ENCODE results near the gene GPAT2.
"Not testable (repeated sequence)": the region's sequence is repeated elsewhere in the genome, so short reads cannot be mapped to it uniquely, and the experiment has no call there.

GPAT2 gene

GRCh38 chr2:96075199-96075771, 40.6 kb upstream of the GPAT2 start:
- H3K27me3 ChIP-seq (replicated peaks; ENCODE audit: control insufficient read depth, insufficient read depth, low read length), result no peaks in the 10 kb centered on the region
- TF ChIP-seq CTCF (IDR thresholded peaks at IDR 0.05; ENCODE audit: insufficient read depth, low read length, poor library complexity, severe bottlenecking), result no peak
- no peak overlapping the region for H3K4me3 ChIP-seq (replicated peaks; ENCODE audit: low read depth, low read length)
- no peak for DNase-seq (ENCODE audit: extremely low read depth, insufficient read length)
- no peaks in the 10 kb centered on the region for H3K36me3 ChIP-seq (ENCODE audit: control insufficient read depth, insufficient read depth, low read length)

- Histone ChIP-seq H3K36me3 (ENCODE audit: control insufficient read depth, insufficient read depth, low read length) (no peaks in the 10 kb centered on the region), H3K4me3 (replicated peaks; ENCODE audit: low read depth, low read length) (no peak overlapping the region)
Observed at GRCh38 chr2:96074156-96074555, 39.4 kb upstream of the GPAT2 start.

GRCh38 chr2:96073170-96073775, 38.6 kb upstream of the GPAT2 start:
- H3K27me3 ChIP-seq (replicated peaks; ENCODE audit: control insufficient read depth, insufficient read depth, low read length), result no peaks in the 10 kb centered on the region
- H3K4me3 ChIP-seq (replicated peaks; ENCODE audit: low read depth, low read length), result no peak overlapping the region
- no peak for TF ChIP-seq CTCF (IDR thresholded peaks at IDR 0.05; ENCODE audit: insufficient read depth, low read length, poor library complexity, severe bottlenecking)
- DNase-seq (ENCODE audit: extremely low read depth, insufficient read length), result no peak
- H3K36me3 ChIP-seq (ENCODE audit: control insufficient read depth, insufficient read depth, low read length), result no peaks in the 10 kb centered on the region

More at GRCh38 chr2:96074156-96074555, 39.4 kb upstream of the GPAT2 start:
- H3K27me3 ChIP-seq (replicated peaks; ENCODE audit: control insufficient read depth, insufficient read depth, low read length), result no peaks in the 10 kb centered on the region
- no peak for TF ChIP-seq CTCF (IDR thresholded peaks at IDR 0.05; ENCODE audit: insufficient read depth, low read length, poor library complexity, severe bottlenecking)
- DNase-seq (ENCODE audit: extremely low read depth, insufficient read length), result no peak

- no peak overlapping the region for H3K4me3 ChIP-seq (replicated peaks; ENCODE audit: low read depth, low read length)
- DNase-seq (ENCODE audit: extremely low read depth, insufficient read length), result no peak
- TF ChIP-seq CTCF (IDR thresholded peaks at IDR 0.05; ENCODE audit: insufficient read depth, low read length, poor library complexity, severe bottlenecking), result no peak
- no peaks in the 10 kb centered on the region for H3K36me3 ChIP-seq (ENCODE audit: control insufficient read depth, insufficient read depth, low read length)
- H3K27me3 ChIP-seq (replicated peaks; ENCODE audit: control insufficient read depth, insufficient read depth, low read length), result no peaks in the 10 kb centered on the region
Observed at GRCh38 chr2:96072746-96073145, 38.0 kb upstream of the GPAT2 start.

GRCh38 chr2:96071977-96072491, 37.3 kb upstream of the GPAT2 start:
- H3K36me3 ChIP-seq (ENCODE audit: control insufficient read depth, insufficient read depth, low read length); H3K4me3 ChIP-seq (replicated peaks; ENCODE audit: low read depth, low read length); H3K27me3 ChIP-seq (replicated peaks; ENCODE audit: control insufficient read depth, insufficient read depth, low read length); DNase-seq (ENCODE audit: extremely low read depth, insufficient read length): not testable (repeated sequence)

- not testable (repeated sequence) for DNase-seq (ENCODE audit: extremely low read depth, insufficient read length); H3K4me3 ChIP-seq (replicated peaks; ENCODE audit: low read depth, low read length)
Observed at GRCh38 chr2:96071087-96071976, 36.6 kb upstream of the GPAT2 start.

GRCh38 chr2:96070351-96070750, 35.6 kb upstream of the GPAT2 start:
- H3K27me3 ChIP-seq (replicated peaks; ENCODE audit: control insufficient read depth, insufficient read depth, low read length); DNase-seq (ENCODE audit: extremely low read depth, insufficient read length); H3K4me3 ChIP-seq (replicated peaks; ENCODE audit: low read depth, low read length); H3K36me3 ChIP-seq (ENCODE audit: control insufficient read depth, insufficient read depth, low read length): not testable (repeated sequence)

More at GRCh38 chr2:96071087-96071976, 36.6 kb upstream of the GPAT2 start:
- H3K27me3 ChIP-seq (replicated peaks; ENCODE audit: control insufficient read depth, insufficient read depth, low read length); H3K36me3 ChIP-seq (ENCODE audit: control insufficient read depth, insufficient read depth, low read length): not testable (repeated sequence)

GRCh38 chr2:96069878-96070277, 35.2 kb upstream of the GPAT2 start:
- DNase-seq (ENCODE audit: extremely low read depth, insufficient read length); H3K27me3 ChIP-seq (replicated peaks; ENCODE audit: control insufficient read depth, insufficient read depth, low read length); H3K4me3 ChIP-seq (replicated peaks; ENCODE audit: low read depth, low read length); H3K36me3 ChIP-seq (ENCODE audit: control insufficient read depth, insufficient read depth, low read length): not testable (repeated sequence)

GRCh38 chr2:96067902-96068581, 33.3 kb upstream of the GPAT2 start:
- not testable (repeated sequence) for H3K4me3 ChIP-seq (replicated peaks; ENCODE audit: low read depth, low read length); H3K36me3 ChIP-seq (ENCODE audit: control insufficient read depth, insufficient read depth, low read length); H3K27me3 ChIP-seq (replicated peaks; ENCODE audit: control insufficient read depth, insufficient read depth, low read length); DNase-seq (ENCODE audit: extremely low read depth, insufficient read length)

Data from GM06990 (cell line).